ENCODE measurements around the gene VAMP8. TPM values are rescaled to one million over a fixed set of nuclear protein-coding genes. Genes with fewer than 3 reads are reported as not detected.
"Not testable (repeated sequence)": the region's sequence is repeated elsewhere in the genome, so short reads cannot be mapped to it uniquely, and the experiment has no call there.

VAMP8 gene
- total RNA-seq, 1 experiment from 2014 or later = 52.0 TPM

DNA sequence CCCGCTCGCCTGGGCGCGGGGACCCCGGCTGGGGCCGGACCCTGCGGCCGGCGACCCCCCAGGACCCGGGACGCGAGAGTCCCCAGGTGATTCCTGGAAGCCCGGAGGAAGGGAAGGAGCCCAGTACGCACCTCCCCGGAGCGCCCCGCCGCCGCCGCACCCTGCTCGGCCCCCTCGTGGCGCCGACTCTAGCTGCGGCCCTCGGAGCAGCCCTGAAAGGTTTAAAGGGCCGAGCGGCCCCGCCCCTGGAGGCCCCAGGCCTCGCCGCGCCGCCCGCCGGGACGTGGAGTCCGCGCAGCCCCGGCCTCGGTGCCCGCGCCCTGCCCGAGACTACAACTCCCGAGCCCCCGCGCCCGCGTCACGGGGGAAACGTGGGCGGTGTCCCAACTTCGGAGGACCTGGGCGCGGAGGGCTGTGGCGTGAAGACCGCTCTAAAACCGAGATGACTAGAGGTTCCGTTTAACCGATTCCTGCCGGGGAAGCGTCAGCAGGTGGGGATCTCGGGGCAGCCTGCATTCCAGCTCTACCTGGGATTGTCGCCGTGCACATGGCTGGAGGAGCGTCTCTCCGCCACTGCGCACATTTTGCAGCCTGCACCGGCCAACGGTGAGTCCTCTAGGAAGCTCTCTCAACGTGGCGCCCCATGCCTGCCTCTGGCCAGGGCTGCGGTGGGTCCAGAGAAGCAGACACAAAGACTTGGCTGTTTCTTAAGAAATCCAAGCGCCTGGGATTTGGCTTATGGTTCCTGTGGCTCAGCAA is 25.3 kb downstream of the VAMP8 start, which contains the start of gene TMEM150A (continued):
- TF ChIP-seq, protein P1, sequence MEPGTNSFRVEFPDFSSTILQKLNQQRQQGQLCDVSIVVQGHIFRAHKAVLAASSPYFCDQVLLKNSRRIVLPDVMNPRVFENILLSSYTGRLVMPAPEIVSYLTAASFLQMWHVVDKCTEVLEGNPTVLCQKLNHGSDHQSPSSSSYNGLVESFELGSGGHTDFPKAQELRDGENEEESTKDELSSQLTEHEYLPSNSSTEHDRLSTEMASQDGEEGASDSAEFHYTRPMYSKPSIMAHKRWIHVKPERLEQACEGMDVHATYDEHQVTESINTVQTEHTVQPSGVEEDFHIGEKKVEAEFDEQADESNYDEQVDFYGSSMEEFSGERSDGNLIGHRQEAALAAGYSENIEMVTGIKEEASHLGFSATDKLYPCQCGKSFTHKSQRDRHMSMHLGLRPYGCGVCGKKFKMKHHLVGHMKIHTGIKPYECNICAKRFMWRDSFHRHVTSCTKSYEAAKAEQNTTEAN (CRISPR knock-in tag; IDR thresholded peaks at IDR 0.05) = 0 out of 2 replicates have a peak, but pooled peaks have one; percentile 78
- 0 out of 2 replicates have a peak, but pooled peaks have one; percentile 60 for TF ChIP-seq ZNF423 (CRISPR knock-in tag; IDR thresholded peaks at IDR 0.05)

DNA sequence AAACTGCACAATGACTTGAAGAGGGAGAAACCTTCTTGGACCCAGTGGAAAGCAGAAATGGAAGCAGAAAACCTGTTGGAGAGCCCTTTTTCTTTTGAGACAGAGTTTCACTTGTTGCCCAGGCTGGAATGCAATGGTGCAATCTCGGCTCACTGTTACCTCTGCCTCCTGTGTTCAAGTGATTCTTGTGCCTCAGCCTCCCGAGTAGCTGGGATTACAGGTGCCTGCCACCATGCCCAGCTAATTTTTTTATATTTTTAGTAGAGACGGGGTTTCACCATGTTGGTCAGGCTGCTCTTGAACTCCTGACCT is 26.7 kb downstream of the VAMP8 start:
- Mint-ChIP-seq H3K4me3 (peak overlapping the region; percentile 93), H3K27ac (peak overlapping the region; percentile 72; the same call in 1 of the 2 replicates), H3K4me1 (peaks cover 18% of the 10 kb centered on the region), H3K36me3 (peaks cover 15% of the 10 kb centered on the region)
- not testable (repeated sequence) for H3K27me3 Mint-ChIP-seq (ENCODE audit: low read depth); H3K9me3 Mint-ChIP-seq; DNase-seq (ENCODE audit: low spot score); ATAC-seq
- ChIA-PET CTCF (interaction anchor here (2.0 kb wide), 1 partner anchor 33 kb away, joined by 11 read pairs; no protein-coding TSS in a partner anchor), POLR2A (interaction anchor here (0.6 to 1.6 kb wide), 3 partner anchors 8 to 307 kb away, joined by 3 to 5 read pairs (median 4); partner anchors contain the start of genes C2orf68 and RNF181)
- TF ChIP-seq GABPB1 (CRISPR knock-in tag; IDR thresholded peaks at IDR 0.05) = peak; percentile 81

GRCh38 chr2:85604568-85605339 is 27.4 kb downstream of the VAMP8 start:
- H3K4me1 Mint-ChIP-seq = peaks cover 18% of the 10 kb centered on the region
- peak overlapping the region; percentile 32 for H3K27ac Mint-ChIP-seq
- POLR2A ChIA-PET = interaction anchor here (1.6 kb wide), 1 partner anchor 10 kb away, joined by 4 read pairs; the partner anchor contains the start of gene RNF181
- CTCF ChIA-PET = interaction anchor here (0.9 kb wide), 1 partner anchor 33 kb away, joined by 3 read pairs; no protein-coding TSS in a partner anchor
- ATAC-seq (no peak), DNase-seq (ENCODE audit: low spot score) (no peak)
- H3K4me3 Mint-ChIP-seq = peak overlapping the region; percentile 14; the same call in 1 of the 2 replicates
- H3K9me3 Mint-ChIP-seq = no peaks in the 10 kb centered on the region
- H3K36me3 Mint-ChIP-seq = peaks cover 19% of the 10 kb centered on the region
- H3K27me3 Mint-ChIP-seq (ENCODE audit: low read depth) = no peaks in the 10 kb centered on the region
- 0 out of 2 replicates have a peak, but pooled peaks have one; percentile 31 for TF ChIP-seq TCF7 (CRISPR knock-in tag; IDR thresholded peaks at IDR 0.05; ENCODE audit: low read depth)
- TF ChIP-seq FOXP4 (CRISPR knock-in tag; IDR thresholded peaks at IDR 0.05) = no peak

DNA sequence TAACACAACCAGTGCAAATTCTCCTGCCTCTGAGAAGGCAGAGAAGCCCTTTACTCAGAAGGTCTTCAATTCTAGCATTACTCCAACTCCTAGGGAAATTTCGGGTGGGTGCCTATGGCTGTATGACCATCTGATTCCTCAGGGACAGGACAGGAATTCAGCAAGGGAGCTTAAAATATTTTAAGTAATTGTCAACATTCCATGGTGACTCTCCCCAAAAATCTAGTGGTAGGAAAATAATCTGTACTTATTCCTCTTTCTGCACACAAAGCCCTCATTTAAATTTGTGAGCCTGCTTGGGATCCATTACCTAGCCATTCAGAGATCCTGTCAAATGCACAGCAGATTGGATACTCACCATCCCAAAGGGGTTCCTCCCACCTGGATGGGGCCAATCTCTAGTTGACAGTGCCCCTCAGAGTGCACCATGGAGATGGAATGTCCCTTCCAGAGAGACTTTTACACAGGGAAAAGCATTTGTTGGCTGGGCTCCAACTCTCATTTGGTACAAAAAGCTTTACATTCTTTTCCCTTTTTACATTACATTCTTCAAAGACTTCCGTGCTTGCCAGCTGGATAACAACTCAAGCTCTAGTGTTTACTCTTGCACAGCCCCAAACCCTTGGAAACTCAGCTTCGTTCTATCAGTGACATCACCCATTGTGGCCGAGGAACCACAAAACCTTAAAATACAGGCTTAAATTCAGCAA is 28.2 kb downstream of the VAMP8 start:
- Mint-ChIP-seq H3K4me3 (no peak overlapping the region), H3K4me1 (peaks cover 21% of the 10 kb centered on the region), H3K36me3 (peaks cover 24% of the 10 kb centered on the region), H3K27me3 (ENCODE audit: low read depth) (no peaks in the 10 kb centered on the region), H3K27ac (peak overlapping the region; percentile 73), H3K9me3 (no peaks in the 10 kb centered on the region)
- ChIA-PET POLR2A (interaction anchor here (0.6 to 1.6 kb wide), 4 partner anchors 10 to 79 kb away, joined by 3 to 4 read pairs (median 4); partner anchors contain the start of gene RNF181), CTCF (interaction anchor here (0.9 kb wide), 1 partner anchor 32 kb away, joined by 3 read pairs; no protein-coding TSS in a partner anchor)
- ATAC-seq = no peak
- DNase-seq (ENCODE audit: low spot score) = no peak
- TF ChIP-seq, protein P2, sequence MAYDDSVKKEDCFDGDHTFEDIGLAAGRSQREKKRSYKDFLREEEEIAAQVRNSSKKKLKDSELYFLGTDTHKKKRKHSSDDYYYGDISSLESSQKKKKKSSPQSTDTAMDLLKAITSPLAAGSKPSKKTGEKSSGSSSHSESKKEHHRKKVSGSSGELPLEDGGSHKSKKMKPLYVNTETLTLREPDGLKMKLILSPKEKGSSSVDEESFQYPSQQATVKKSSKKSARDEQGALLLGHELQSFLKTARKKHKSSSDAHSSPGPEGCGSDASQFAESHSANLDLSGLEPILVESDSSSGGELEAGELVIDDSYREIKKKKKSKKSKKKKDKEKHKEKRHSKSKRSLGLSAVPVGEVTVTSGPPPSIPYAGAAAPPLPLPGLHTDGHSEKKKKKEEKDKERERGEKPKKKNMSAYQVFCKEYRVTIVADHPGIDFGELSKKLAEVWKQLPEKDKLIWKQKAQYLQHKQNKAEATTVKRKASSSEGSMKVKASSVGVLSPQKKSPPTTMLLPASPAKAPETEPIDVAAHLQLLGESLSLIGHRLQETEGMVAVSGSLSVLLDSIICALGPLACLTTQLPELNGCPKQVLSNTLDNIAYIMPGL (CRISPR knock-in tag; IDR thresholded peaks at IDR 0.05) = no peak
- TF ChIP-seq ATF6 (CRISPR knock-in tag; IDR thresholded peaks at IDR 0.05) = no peak
- no peak for TF ChIP-seq E2F4 (CRISPR knock-in tag; IDR thresholded peaks at IDR 0.05; ENCODE audit: borderline replicate concordance, low read depth)
- TF ChIP-seq PRRX2 (CRISPR knock-in tag; IDR thresholded peaks at IDR 0.05) = no peak
- no peak for TF ChIP-seq ZNF232 (CRISPR knock-in tag; IDR thresholded peaks at IDR 0.05)
- no peak for TF ChIP-seq OVOL2 (CRISPR knock-in tag; IDR thresholded peaks at IDR 0.05; ENCODE audit: borderline replicate concordance)
- no peak for TF ChIP-seq USF1 (CRISPR knock-in tag; IDR thresholded peaks at IDR 0.05)
- TF ChIP-seq, protein P3, sequence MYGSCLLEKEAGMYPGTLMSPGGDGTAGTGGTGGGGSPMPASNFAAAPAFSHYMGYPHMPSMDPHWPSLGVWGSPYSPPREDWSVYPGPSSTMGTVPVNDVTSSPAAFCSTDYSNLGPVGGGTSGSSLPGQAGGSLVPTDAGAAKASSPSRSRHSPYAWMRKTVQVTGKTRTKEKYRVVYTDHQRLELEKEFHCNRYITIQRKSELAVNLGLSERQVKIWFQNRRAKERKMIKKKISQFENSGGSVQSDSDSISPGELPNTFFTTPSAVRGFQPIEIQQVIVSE (CRISPR knock-in tag; IDR thresholded peaks at IDR 0.05; ENCODE audit: borderline replicate concordance) = no peak
- no peak for TF ChIP-seq MLX (CRISPR knock-in tag; IDR thresholded peaks at IDR 0.05)
